H1 (cell line): ENCODE results near the gene TDRD9. TPM values are rescaled to one million over a fixed set of nuclear protein-coding genes. Genes with fewer than 3 reads are reported as not detected.

ENCODE experiments used
- CTCF ChIA-PET: fragments of 300-600 bp; sonication (Branson Sonifier 250); formaldehyde crosslinking; loops from one replicate; lab custom pipeline; 2021; ENCODE audit not compliant: partially characterized antibody; lab: Charles Lee
- POLR2A ChIA-PET: fragments of 300-600 bp; sonication (Branson Sonifier 250); formaldehyde crosslinking; loops from one replicate; lab custom pipeline; 2021; ENCODE audit warnings: inconsistent platforms; ENCODE audit not compliant: partially characterized antibody; lab: Charles Lee
- DNase-seq, 2 experiments: peaks; one replicate each; pipeline versions ENCODE4 v3.0.0 to v3.0.0-alpha.2; 2010 to 2022; ENCODE audit warnings: low spot score in 2 of 2, low read depth in 1 of 2, mixed read lengths in 1 of 2
- FAIRE-seq: peaks from 2 replicates; lab custom pipeline; 2011; peaks lifted over from hg19 to GRCh38; lab: Jason Lieb, UNC
- H2AFZ ChIP-seq: 2 replicates; pipeline ENCODE4 v1.8.1; 2012; ENCODE audit warnings: low read length, inconsistent platforms
- H2AK5ac ChIP-seq: 2 replicates; pipeline ENCODE4 v1.6.1; 2013; ENCODE audit warnings: low read depth, low read length
- H2BK120ac ChIP-seq: replicated peaks from 2 replicates; pipeline ENCODE3; 2013; ENCODE audit warnings: low read depth, low read length, inconsistent platforms
- H2BK12ac ChIP-seq: 2 replicates; pipeline ENCODE4 v1.6.1; 2013; ENCODE audit warnings: low read depth, low read length
- H2BK15ac ChIP-seq: 2 replicates; pipeline ENCODE4 v1.6.1; 2013; ENCODE audit warnings: low read length
- H2BK20ac ChIP-seq: 2 replicates; pipeline ENCODE4 v1.6.1; 2013; ENCODE audit warnings: low read length
- H2BK5ac ChIP-seq: 2 replicates; pipeline ENCODE4 v1.6.1; 2013; ENCODE audit warnings: low read depth, low read length
- H3K14ac ChIP-seq: 2 replicates; pipeline ENCODE4 v1.6.1; 2013; ENCODE audit warnings: inconsistent platforms; ENCODE audit not compliant: insufficient read length
- H3K18ac ChIP-seq: 2 replicates; pipeline ENCODE4 v1.6.1; 2013; ENCODE audit warnings: low read length; ENCODE audit errors: extremely low read depth
- H3K23ac ChIP-seq: 2 replicates; pipeline ENCODE4 v1.6.1; 2013; ENCODE audit warnings: inconsistent platforms; ENCODE audit not compliant: insufficient read length
- H3K23me2 ChIP-seq: 2 replicates; pipeline ENCODE4 v1.6.1; 2013; ENCODE audit warnings: low read depth, low read length
- H3K27ac ChIP-seq: 2 replicates; pipeline ENCODE4 v1.6.1; 2011; ENCODE audit warnings: low read depth, low read length, inconsistent platforms
- H3K27me3 ChIP-seq, 4 experiments: replicated peaks in 1 of 4; 1 replicate in 1 of 4; 2 replicates in 3 of 4; pipeline versions ENCODE4 v1.6.1 to v1.8.1; 2011 to 2013; ENCODE audit warnings: low read length in 3 of 4, mild to moderate bottlenecking in 3 of 4, inconsistent platforms in 2 of 4, mixed read lengths in 2 of 4, moderate library complexity in 1 of 4; ENCODE audit not compliant: control insufficient read depth in 3 of 4, insufficient read depth in 3 of 4; ENCODE audit errors: extremely low read depth in 1 of 4
- H3K36me3 ChIP-seq, 4 experiments: 2 replicates each; pipeline versions ENCODE4 v1.6.1 to v1.8.1; 2011 to 2013; ENCODE audit warnings: mild to moderate bottlenecking in 4 of 4, low read length in 3 of 4, moderate library complexity in 2 of 4, control low read depth in 1 of 4, inconsistent platforms in 1 of 4; ENCODE audit not compliant: insufficient read depth in 4 of 4, control insufficient read depth in 2 of 4
- H3K4ac ChIP-seq: replicated peaks from 2 replicates; pipeline ENCODE3; 2013; ENCODE audit warnings: low read length, low read depth, mixed read lengths, inconsistent platforms; ENCODE audit not compliant: insufficient read length
- H3K4me1 ChIP-seq, 4 experiments: replicated peaks in 1 of 4; 1 replicate in 1 of 4; 2 replicates in 3 of 4; pipeline versions ENCODE4 v1.6.1 to v1.8.1; 2011 to 2013; ENCODE audit warnings: low read length in 3 of 4, inconsistent platforms in 2 of 4, mixed read lengths in 1 of 4; ENCODE audit not compliant: insufficient read depth in 4 of 4, control insufficient read depth in 3 of 4
- H3K4me2 ChIP-seq, 2 experiments: 2 replicates each; pipeline versions ENCODE4 v1.6.1 to v1.8.1; 2011 to 2013; ENCODE audit warnings: low read depth in 2 of 2, low read length in 2 of 2, control low read depth in 1 of 2, inconsistent platforms in 1 of 2, mild to moderate bottlenecking in 1 of 2; ENCODE audit not compliant: insufficient read depth in 1 of 2
- H3K4me3 ChIP-seq, 4 experiments: fragments of 200-600, 300-600 bp in 1 of 4; sonication (generic), shearing (Covaris generic), sonication (Bioruptor Twin) in 1 of 4; 2 replicates each; pipeline versions ENCODE4 v1.5.1 to v1.8.1; 2011 to 2016; ENCODE audit warnings: low read length in 4 of 4, low read depth in 3 of 4, control low read depth in 2 of 4, inconsistent platforms in 2 of 4, mild to moderate bottlenecking in 2 of 4, mixed read lengths in 1 of 4, moderate library complexity in 1 of 4; ENCODE audit not compliant: insufficient read depth in 2 of 4; ENCODE audit errors: extremely low read depth in 1 of 4
- H3K56ac ChIP-seq: replicated peaks from 2 replicates; pipeline ENCODE3; 2013; ENCODE audit warnings: low read depth, mild to moderate bottlenecking, mixed read lengths, low read length, inconsistent platforms; ENCODE audit not compliant: insufficient read length
- H3K79me1 ChIP-seq: 2 replicates; pipeline ENCODE4 v1.6.1; 2013; ENCODE audit warnings: low read depth, low read length, control low read depth
- H3K79me2 ChIP-seq, 2 experiments: 2 replicates each; pipeline versions ENCODE4 v1.6.1 to v1.8.1; 2012 to 2013; ENCODE audit warnings: low read length in 2 of 2, mild to moderate bottlenecking in 2 of 2, inconsistent platforms in 1 of 2; ENCODE audit not compliant: insufficient read depth in 2 of 2, control insufficient read depth in 1 of 2
- H3K9ac ChIP-seq, 4 experiments: replicated peaks in 1 of 4; 1 replicate in 1 of 4; 2 replicates in 3 of 4; pipeline versions ENCODE4 v1.6.1 to v1.8.1; 2011 to 2013; ENCODE audit warnings: low read depth in 3 of 4, low read length in 3 of 4, control low read depth in 2 of 4, mild to moderate bottlenecking in 2 of 4, moderate library complexity in 2 of 4, inconsistent platforms in 1 of 4; ENCODE audit errors: extremely low read depth in 1 of 4
- H3K9me3 ChIP-seq, 2 experiments: 2 replicates each; pipeline versions ENCODE4 v1.6.1 to v1.8.1; 2012 to 2013; ENCODE audit warnings: mild to moderate bottlenecking in 2 of 2, moderate library complexity in 2 of 2, control low read depth in 1 of 2, inconsistent platforms in 1 of 2, low read depth in 1 of 2, low read length in 1 of 2, mixed read lengths in 1 of 2; ENCODE audit not compliant: insufficient read depth in 2 of 2
- H4K20me1 ChIP-seq, 2 experiments: replicated peaks in 1 of 2; 2 replicates each; pipeline versions ENCODE3 to v1.8.1; 2011 to 2013; ENCODE audit warnings: inconsistent platforms in 2 of 2, low read length in 2 of 2, mild to moderate bottlenecking in 1 of 2; ENCODE audit not compliant: insufficient read depth in 2 of 2, control insufficient read depth in 1 of 2
- H4K5ac ChIP-seq: 2 replicates; pipeline ENCODE4 v1.6.1; 2013; ENCODE audit warnings: low read length, low read depth, mixed read lengths, inconsistent platforms; ENCODE audit not compliant: insufficient read length
- H4K8ac ChIP-seq: 2 replicates; pipeline ENCODE4 v1.8.0; 2013; ENCODE audit warnings: mild to moderate bottlenecking, moderate library complexity, low read length, inconsistent platforms; ENCODE audit not compliant: insufficient read depth; ENCODE audit errors: extremely low read depth
- H4K91ac ChIP-seq: replicated peaks from 2 replicates; pipeline ENCODE3; 2013; ENCODE audit warnings: low read length, mixed read lengths, inconsistent platforms; ENCODE audit not compliant: insufficient read length
- CTCF ChIP-seq, 3 experiments: IDR thresholded peaks; 1 replicate in 2 of 3; 2 replicates in 1 of 3; pipeline versions ENCODE4 v1.5.1 to v1.6.1; 2011; ENCODE audit warnings: low read length in 3 of 3, mild to moderate bottlenecking in 3 of 3, inconsistent platforms in 2 of 3, low read depth in 1 of 3, moderate library complexity in 1 of 3; ENCODE audit not compliant: insufficient read depth in 1 of 3; ENCODE audit errors: control extremely low read depth in 1 of 3
- RAD21 ChIP-seq, 2 experiments: IDR thresholded peaks in 1 of 2; conservative IDR thresholded peaks in 1 of 2; 2 replicates each; pipeline ENCODE4 v1.6.1; 2011; ENCODE audit warnings: low read depth in 2 of 2, low read length in 2 of 2, improper control_type of control experiment in 1 of 2, inconsistent platforms in 1 of 2, mild to moderate bottlenecking in 1 of 2, moderate library complexity in 1 of 2
- SUZ12 ChIP-seq: fragments of 200-600 bp; sonication (generic); IDR thresholded peaks from 2 replicates; pipeline ENCODE4 v1.6.1; 2012; ENCODE audit warnings: mild to moderate bottlenecking, inconsistent platforms, low read length, moderate library complexity, mixed read lengths
- WGBS, 2 experiments: shearing (Covaris generic) in 1 of 2; methylation state at CpG; one replicate each; pipeline versions ENCODE4 v1.1.6 to v1.1.7; 2013 to 2015; ENCODE audit warnings: low lambda C conversion rate in 2 of 2, mixed read lengths in 2 of 2, inconsistent platforms in 1 of 2, low coverage in 1 of 2, missing lambda C conversion rate in 1 of 2; ENCODE audit not compliant: insufficient replicate concordance in 2 of 2, insufficient coverage in 1 of 2, insufficient read length in 1 of 2; ENCODE audit errors: extremely low coverage in 1 of 2, missing lambda C conversion rate in 1 of 2; 5-methylcytosine and 5-hydroxymethylcytosine counted together
- polyA plus RNA-seq, 7 experiments: library from polyadenylated mRNA; depleted of rRNA in 3 of 7; stranded (reverse) in 5 of 7; unstranded in 2 of 7; fragments of >200 nt in 5 of 7; fragments of 200-250 nt in 2 of 7; gene quantifications; 1 replicate in 5 of 7; 2 replicates in 1 of 7; 4 replicates in 1 of 7; pipeline versions ENCODE4 v1.2.1 to v1.2.3, GENCODE V29; 2011 to 2013; ENCODE audit warnings: missing spikeins in 2 of 7, mixed read lengths in 2 of 7
- total RNA-seq: library from RNA; stranded (reverse); fragmentation: NEBNext Ultra II Directional; extraction: Animal tissue kit (Norgen Biotek cat#: 25700); gene quantifications from 2 replicates; pipeline ENCODE4 v1.2.1, GENCODE V29; 2021

TDRD9 gene
- total and polyA plus RNA-seq, 2 of the 8 experiments (the other 6 are each of a cell fraction or from before 2014, with no cell fraction given), result not detected

DNA sequence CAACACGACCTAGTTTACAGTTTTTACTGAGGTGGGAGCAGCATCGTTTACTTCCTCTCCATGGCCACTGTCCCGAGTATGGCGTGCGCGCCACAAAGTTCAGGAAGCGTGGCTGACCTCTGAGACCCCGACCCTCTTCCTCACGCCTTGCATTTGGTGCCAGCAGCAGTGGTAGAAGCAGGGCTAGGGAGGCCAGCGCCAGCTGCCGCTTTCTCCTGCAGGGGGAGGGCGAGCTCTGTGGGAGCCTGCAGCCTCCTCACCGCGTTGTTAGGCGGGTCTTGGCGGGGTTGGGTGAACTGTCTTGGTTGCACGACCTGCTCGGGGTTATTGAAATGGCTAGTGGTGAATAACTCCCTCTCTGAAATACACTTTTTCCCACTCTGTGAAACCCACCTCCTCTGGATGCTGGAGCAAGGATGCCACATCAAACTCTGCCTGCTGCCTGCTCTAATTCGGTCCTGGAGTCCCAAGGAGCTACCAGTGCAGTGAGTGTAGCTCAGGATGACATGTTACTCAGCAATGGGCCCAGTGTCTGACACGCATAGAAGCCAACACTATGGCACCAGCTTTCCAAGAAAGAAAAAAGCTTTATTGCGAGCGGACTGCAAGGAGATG is 22.3 kb upstream of the TDRD9 start:
- H3K79me2 ChIP-seq, result no peaks in the 10 kb centered on the region
- 63 to 100% methylated on average over 1 to 22 of the region's 22 CpGs for WGBS, 2 experiments
- no peak overlapping the region for H3K14ac ChIP-seq
- peak; percentile 19 to 72 for DNase-seq
- no peak overlapping the region for H3K4me3 ChIP-seq
- no peak overlapping the region for H4K91ac ChIP-seq
- no peak overlapping the region for H3K18ac ChIP-seq
- H2BK20ac ChIP-seq, result no peak overlapping the region
- no peak overlapping the region for H2AK5ac ChIP-seq
- no peak overlapping the region for H3K56ac ChIP-seq
- CTCF ChIA-PET, result interaction anchor here (0.6 to 12.0 kb wide), 21 partner anchors 9 to 164 kb away, joined by 3 to 180 read pairs (median 4); a partner anchor contains a TSS
- H4K8ac ChIP-seq, result no peak overlapping the region
- no peak overlapping the region for H2BK5ac ChIP-seq
- no peaks in the 10 kb centered on the region for H3K9me3 ChIP-seq
- no peak overlapping the region for H2BK12ac ChIP-seq
- H2AFZ ChIP-seq, result no peak overlapping the region
- H3K79me1 ChIP-seq, result no peaks in the 10 kb centered on the region
- TF ChIP-seq SUZ12 (no peak), CTCF (IDR thresholded peaks at IDR 0.05; ENCODE audit: control extremely low read depth in 1 of 3, insufficient read depth in 1 of 3, low read depth in 1 of 3, low read length in 3 of 3) (peak; percentile 57 to 73 (median 67)), RAD21 (IDR thresholded peaks at IDR 0.05 in 1 of 2, conservative IDR thresholded peaks at IDR 0.05 in 1 of 2; ENCODE audit: low read depth in 2 of 2, low read length in 2 of 2) (peak; percentile 59 to 70)
- POLR2A ChIA-PET, result interaction anchor here (0.5 kb wide), 2 partner anchors 62 to 101 kb away, joined by 3 read pairs; no protein-coding TSS in a partner anchor
- H3K23me2 ChIP-seq, result no peaks in the 10 kb centered on the region
- H3K4me1 ChIP-seq, result peaks cover 0 to 5% (median 3%) of the 10 kb centered on the region in 4 experiments; a peak in 5 of 7 replicates
- H2BK120ac ChIP-seq, result no peak overlapping the region
- no peak overlapping the region for H3K23ac ChIP-seq
- H4K5ac ChIP-seq, result no peak overlapping the region
- FAIRE-seq, result no peak
- no peak overlapping the region for H3K9ac ChIP-seq
- no peak overlapping the region for H3K4ac ChIP-seq
- no peak overlapping the region for H3K4me2 ChIP-seq
- no peaks in the 10 kb centered on the region for H3K27me3 ChIP-seq
- H4K20me1 ChIP-seq, result no peaks in the 10 kb centered on the region
- no peak overlapping the region for H2BK15ac ChIP-seq
- no peak overlapping the region for H3K27ac ChIP-seq
- no peaks in the 10 kb centered on the region for H3K36me3 ChIP-seq
